Measurements from ENCODE around the gene GLMN.

- TF ChIP-seq CTCF (IDR thresholded peaks at IDR 0.05; ENCODE audit: low read depth, low read length, poor library complexity, severe bottlenecking): no peak
- no peak for TF ChIP-seq EZH2phosphoT487 (IDR thresholded peaks at IDR 0.05; ENCODE audit: borderline replicate concordance, low read length)
These were observed 43.6 kb upstream of the GLMN start for GRCh38 chr1:92342401-92342800.

Data from DOHH2 (cell line).